HS-27A (cell line): ENCODE measurements around the gene FAM181A.

ENCODE experiments used
- DNase-seq: peaks from one replicate; pipeline ENCODE4 v3.0.0-alpha.2; 2012; ENCODE audit warnings: low read depth, missing footprints

FAM181A gene

DNA sequence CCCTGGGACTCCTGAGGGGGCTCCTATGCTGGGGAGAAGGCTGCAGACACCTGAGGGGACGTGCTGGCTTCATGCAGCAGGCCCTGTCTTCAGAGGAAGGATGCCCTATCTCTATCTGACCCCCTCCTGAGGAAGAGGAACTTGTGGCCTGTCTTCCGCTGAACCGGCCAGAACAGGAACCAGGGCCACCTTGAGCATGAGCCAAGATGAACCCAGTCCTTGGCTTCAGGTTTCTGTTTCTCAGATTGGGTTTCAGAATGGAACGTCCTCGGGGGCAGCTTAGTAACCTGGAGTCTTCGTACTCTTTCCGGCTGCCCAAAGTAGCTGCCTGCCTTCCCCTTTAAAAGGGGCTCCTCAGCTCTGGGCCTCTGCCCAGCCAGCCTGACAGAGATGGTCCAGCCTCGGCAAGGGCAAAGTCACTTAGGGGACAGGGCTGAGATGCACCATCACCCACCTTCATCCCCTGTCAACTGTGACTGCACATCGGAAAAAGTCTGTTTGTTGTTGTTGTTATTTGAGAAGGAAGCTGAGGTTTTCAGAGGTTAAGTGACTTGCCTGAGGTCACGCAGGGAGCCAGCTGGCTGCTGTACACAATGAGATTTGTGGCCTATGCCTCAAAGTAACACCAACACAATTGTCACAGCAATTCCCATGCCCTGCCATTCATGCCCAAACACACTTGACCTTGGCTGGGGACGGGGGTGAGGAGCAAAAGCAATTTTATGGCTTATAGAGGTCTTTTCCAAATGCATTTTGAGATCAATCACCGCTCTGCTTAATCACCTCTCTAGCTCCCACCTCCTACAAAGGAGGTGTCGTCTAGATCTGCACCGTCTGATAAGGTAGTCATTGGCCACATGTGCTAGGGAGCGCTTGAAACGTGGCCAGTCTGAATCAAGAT lies 35.8 kb downstream of the FAM181A start:
- no peak for DNase-seq

DNA sequence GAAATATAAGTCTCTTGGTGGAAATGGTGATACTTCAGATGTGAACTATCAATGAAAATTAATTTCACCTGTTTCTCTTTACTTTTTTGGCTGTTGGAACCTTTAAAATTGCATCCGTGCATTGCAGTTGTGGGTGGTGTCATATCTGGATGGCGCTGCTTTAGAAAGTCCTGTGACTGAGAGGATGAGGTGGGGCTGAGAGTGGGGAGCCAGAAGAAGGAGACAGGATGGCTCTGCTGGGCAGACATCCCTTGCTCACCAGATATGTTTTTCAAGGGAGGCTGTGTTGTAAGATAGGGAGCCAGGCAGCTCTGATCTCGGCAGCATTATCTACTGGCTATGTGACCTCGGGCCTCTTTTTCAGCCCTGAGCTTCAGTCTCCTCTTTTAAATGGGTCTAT lies 36.5 kb downstream of the FAM181A start:
- DNase-seq = no peak

DNA sequence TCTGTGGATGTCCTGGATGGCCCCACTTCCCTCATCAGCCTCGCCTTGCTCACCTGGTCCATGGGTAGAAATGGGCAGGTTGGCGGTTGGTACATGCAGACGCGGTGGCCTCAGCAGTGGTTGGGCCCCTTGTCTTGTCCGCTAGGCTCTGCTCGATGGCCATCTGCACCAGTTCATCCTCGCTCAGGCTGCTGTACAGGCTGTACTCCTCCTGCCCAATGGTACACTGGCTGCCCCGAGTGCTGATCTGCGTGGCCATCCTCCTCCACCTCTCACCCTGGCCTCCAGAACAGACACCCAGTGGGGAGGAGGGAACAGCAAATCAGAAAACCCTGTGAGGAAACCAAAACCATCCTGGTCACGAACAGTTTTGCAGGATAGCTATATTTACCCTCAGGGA lies 37.1 kb downstream of the FAM181A start:
- no peak for DNase-seq

DNA sequence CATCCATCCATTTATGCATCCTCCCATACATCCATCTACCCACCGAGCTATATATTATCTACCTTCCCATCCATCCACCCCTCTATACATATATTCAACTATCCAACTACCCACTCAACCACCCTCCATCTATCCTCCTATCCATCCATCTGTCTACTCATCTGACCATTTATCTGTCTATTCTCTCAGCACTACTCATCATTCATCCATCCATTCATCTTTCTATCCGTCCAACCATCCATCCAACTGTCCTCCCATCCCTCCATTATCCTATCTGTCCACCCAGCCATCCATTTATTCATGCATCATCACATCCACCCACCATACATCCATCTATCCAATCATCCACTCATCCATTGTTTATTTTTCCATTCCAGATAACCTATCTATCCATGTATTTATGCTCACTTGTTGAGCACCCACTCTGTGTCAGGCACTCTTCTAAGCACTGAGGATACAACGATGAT lies 37.7 kb downstream of the FAM181A start:
- DNase-seq = no peak

DNA sequence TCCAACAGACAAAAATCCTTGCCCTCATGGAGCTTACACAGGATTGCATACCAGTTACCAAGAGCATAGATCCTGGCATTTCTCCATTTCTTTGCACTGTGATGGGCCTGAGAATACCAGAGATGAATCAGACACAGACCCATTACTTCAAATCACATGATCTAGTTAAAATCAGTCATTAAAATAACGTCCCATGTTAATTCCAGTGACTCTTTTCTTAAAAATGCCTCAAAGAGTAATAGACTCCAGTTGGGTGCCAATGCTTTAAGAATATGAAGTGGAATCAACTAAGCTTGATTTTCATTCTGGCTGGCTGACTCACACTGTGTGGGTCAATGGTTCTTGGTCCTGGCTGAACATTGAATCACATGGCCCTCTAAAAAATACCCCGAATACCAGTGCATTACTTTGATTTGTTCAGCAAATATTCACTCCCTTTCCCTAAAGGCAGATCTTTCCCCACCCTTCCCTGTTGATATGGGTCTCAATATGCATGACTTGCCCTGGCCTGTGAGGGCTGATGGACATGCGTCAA lies 38.2 kb downstream of the FAM181A start:
- peak; percentile 79 for DNase-seq

DNA sequence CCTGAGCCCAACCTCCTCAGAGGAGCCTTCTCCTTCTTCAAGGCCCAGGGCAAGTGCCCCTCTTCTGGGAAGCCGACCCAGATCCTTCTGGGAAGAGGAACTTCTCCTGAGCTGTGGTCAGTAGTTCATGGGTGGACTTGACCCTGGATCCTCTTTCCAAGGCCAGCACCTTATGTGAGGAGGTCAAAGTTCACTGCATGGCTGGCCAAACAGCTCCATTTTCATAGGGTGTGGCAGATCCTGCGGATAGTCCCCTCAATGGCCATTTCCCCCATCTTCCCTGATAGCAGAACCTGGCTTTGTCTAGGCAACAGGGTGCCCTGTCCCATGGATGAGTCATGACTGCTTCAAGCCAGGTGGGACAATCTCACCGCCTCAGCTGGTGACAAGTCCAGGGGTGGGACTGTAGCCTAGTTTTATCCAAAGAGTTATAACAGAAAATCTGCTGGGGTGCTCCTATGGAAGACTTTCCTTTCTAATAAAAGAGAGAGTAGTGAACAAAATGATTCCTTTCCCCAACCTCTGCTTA lies 38.9 kb downstream of the FAM181A start:
- no peak for DNase-seq

DNA sequence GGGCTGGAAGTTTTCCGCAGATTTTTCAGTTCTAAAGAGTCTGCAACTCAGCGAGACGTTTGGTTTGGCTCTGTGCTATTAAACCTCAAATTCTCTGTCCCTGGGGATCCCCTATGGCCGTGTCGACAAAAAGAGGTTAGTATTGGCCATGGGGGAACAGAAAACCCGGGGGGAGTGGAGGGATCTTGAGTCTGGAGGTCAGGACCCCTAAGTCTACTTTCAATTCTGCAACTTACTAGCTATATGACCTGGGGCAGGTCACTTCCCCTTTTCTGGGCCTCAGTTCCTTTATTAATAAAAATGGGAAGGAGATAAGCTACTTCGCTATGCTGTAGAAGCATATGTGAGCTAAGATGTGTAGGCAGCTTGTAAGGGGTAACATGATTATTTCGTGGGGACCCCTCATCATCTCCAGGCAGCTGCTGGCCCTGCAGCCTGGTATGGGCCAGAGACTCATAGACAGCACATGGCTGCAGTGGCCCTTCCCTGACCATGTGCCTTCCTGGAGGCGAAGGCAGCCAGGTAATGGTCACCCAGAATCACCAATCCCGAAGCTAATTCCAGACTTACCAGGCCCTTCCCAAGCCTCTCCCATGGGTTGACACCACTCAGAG lies 40.6 kb downstream of the FAM181A start:
- DNase-seq = no peak

DNA sequence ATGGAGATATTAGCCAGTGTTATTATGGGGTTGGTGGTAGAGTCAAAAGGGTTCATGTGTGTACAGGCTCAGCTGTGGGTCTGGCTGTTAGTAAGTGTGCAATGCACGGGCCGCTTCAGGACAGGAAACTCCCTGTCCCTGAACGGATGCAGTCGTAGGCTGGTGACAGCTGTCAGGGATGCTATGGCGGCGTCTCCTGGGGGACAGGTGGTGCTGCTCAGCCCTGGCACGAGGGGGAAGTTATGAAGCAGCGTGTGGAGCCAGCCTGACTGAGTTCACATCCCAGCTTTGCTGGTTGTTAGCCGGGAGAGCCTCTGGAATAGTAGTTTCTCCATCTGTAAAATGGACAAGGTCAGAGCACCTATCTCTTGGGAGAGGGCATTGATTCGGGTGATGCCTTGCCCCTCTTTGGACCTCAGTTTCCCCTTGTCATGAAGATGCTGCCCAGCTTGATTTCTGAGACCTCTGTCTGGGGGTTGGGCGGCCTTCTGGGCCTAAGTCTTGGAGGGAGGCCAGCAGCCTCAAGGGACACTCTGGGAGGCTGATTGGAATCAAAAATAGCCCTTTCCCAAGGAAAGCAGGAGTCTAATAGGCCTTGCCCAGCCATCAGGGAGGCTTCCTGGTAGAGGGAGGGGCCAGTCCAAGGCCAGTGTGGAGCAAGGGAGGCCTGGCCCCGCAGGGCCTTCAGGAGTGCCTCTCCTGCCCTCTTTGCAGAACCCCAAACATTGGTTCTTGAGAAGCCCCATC lies 42.1 kb downstream of the FAM181A start:
- no peak for DNase-seq

DNA sequence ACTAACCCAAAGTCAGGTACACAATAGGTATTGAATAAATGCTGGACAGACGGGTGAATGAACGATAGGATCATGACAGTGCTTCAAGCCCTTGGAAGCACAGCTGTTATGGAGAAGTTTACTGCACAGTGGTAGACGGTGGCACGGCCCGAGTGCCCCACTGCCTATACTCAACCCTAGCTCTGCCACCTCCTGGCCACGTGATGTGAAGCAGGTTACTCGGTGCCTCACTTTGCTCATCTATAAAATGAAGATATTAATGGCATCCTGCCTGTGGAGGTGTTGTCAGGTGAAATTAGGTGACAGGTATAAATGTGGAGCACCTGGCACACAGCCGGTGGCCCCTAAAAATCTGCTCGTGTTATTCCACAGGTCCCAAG lies 43.4 kb downstream of the FAM181A start:
- no peak for DNase-seq

DNA sequence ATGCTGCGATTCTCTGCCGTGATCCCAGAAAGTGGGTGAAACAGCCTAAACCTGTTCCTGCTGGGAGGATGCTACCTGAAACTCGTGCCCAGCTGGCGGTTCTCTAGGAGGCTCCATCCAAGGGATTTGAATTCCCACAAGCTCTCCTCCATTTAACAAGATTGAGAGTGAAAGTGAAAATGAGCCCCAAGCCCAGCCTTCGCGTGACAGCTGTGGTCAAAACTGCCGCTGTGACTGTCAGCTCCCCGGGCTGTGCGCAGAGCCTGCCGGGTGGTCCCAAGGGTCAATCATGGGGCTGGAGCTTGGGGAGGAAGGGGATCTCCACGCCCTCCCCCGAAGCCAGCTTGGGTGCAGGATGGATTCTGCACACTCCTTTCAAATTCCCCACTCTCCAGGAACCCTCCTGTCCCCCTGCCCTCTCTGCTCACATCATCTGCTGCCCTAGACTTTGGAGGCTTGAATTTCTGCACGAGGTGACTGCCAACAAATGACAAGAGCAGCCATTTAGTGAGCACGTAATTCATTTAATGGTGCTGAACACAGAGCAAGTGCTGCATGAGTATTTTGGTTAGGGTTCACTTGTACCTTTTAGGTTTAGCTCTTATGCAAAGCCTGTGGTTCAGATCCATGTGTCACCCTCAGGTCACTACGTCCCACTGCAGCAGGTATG lies 44.0 kb downstream of the FAM181A start:
- no peak for DNase-seq

DNA sequence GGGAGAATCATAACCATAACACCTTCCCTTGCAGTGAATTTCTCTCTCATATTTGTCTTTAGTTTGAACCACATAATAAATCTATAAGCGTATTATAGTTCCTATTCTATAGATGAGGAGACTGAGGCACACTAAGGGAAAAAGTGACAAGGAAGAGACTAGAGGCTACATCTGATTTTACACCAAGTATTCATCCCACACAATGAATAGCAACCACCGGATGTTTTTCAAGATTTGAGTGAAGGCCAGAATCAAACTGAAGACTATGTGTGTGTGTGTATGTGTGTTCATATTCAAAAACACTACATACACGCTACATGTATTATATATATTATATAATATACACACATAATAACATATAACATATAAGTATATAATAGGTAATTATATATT lies 44.5 kb downstream of the FAM181A start:
- DNase-seq = no peak

DNA sequence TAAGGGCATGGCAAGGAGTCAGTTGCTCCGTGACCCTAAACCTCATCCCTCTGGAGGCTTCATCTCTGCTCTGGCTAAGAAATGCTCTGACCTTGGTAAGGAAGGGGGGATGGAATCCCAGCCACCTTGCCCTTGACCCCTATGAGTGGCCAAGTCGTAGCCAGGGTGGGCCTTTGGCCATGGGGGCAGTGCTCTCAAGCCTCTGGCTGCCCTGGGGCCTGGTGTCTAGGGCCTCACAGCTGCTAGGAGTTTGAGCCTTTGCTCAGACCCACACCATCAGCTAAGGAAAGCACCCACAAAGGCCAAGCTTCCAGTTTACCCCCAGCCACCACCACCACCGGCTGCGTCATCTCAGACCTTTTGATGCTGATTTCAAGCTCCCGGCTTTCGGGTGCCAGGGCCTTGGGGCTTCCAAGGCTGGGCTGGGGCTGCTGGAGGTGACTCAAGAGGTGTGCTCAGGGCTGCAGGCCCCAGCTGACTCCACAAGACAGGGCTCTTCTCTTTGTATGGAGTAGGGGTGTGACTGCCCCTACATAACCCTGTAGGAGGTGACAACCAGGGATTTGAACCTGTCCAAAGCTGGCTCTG lies 45.6 kb downstream of the FAM181A start:
- no peak for DNase-seq

DNA sequence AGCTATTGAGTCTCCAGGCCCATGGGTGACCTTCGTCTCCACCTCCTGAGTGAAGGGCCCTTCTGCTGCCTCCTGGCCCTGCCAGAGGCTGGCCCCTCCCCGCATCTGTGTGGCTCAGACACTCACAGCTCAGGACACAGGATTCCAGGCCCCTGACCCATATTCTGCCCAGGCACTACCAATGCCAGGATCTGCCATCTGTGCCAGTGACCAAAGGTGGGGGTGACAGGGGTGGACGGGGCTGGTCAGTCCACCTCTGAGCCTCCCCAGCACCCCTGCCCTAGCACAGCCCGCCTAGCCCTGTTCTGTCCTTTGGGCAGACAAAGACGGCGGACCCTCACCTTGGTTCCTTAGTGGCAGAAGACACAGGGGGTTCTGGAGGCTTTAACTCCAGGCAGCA lies 46.5 kb downstream of the FAM181A start:
- DNase-seq = no peak

DNA sequence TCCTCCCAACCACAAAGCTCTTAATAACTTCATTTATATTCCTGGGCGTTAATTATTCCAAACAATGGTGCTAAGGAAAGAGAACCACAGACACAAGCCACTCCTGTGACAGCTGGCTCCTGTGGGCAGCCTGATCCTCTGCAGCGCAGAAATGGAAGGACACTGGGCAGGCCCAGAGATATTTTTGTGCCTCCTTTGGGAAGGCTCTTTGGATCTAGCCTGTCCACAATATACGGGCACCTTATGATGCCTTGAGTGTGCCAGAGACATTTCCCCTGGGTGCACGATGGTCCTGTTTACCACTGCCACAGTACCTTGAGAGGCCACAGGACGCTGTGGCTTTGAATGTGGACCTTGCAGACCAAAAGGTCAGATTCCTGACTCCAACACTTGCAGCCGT lies 47.2 kb downstream of the FAM181A start:
- DNase-seq = no peak

DNA sequence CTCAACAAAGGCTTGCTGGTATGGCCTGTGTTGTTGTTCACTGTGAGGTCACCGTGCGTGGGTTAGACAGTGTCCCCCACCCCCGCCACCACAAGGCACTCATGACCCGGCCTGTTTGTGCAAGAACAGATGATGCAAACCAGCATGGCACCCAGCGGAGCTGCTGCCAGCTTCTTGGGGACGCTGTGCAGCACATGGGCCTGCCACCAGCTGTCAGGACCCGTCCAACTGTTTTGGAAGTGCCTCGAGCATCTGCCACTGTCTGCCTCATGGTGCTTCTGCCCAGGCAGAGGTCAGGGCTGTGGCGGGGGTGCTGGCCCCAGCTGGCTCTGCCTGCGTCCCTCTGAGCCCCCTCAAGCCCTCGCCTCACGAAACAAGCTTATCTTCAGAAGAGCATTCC lies 47.7 kb downstream of the FAM181A start:
- no peak for DNase-seq

DNA sequence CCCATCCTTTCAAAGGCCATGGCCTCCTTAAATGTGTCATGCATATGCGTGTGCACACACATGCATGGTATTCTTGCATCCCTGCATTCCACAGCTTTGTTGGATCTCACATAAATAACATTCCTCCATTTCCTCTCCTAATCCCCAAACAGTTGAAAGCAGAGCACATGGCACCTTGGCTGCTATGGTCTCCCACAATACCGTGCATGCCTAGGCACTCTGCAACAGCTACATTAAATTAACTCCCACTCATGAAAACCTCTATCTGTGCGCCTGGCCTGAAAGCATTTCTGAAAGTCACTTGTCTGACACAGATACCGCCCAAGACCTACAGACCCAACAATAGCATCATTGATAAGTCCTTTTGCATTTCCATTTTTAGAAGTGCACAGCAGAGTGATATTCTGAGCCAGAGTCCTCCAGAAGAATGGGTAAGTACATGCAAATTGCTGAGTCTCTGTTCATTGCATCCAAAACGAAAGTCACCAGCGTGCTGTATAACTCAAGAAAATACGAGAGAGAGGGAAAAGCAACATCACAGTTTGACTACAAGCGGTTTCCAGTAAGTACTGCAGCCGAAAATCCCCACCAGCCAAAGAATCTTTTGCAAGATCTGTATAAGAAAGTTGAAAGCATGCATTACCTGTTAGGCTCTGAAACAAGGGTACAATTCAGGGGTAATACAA lies 48.8 kb downstream of the FAM181A start:
- DNase-seq = no peak

DNA sequence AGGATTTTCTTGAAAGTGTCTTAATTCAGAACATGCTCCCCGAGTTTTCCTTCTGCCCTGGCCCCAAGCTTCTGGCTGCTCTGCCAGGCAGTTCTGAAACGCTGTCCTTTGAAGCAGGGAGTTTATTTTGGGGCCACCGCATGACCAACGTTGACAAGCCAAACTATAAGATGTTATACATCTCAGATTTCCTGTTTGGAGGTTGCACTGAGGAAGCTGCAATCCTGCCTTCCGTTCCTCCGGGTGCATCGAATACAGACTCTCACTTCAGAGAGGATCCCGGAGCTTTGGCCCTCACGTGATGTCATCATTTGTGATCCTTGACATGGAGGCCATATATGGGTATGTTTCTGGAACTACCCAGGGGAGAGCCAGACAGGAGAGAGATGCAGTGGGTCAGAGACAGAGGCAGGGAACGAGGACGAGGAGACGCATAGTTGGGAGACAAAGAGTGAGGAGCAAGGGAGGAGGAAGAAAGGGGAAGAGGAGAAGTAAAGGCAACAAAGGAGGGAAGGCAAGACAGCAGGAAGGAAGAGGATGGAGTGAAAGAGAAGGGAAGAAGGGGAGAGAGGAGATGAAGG lies 49.4 kb downstream of the FAM181A start, which contains the start of gene ASB2:
Gene ASB2 (minus strand): TSS at position 94 of the 581 bp plus-strand sequence. CDS start 12,031 bp downstream, outside the sequence.
- DNase-seq = no peak

DNA sequence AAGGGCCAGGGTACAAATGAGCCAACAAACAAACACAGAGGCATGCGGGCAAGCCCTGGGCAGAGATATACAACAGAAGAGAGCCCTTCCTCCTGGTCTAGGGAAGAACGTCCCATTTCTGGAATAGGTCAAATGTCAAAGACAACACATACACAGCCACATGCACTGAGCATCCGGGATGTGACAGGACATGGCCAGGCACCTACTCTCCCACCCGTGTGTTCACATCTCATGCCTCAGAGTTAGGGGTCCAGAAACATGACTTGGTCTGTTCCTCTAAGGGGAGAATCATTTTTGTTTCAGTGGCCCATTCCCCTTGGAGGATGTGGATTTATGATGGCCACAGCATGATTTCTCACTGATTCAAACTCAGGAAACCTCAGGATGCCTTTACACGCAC lies 50.0 kb downstream of the FAM181A start:
- no peak for DNase-seq

DNA sequence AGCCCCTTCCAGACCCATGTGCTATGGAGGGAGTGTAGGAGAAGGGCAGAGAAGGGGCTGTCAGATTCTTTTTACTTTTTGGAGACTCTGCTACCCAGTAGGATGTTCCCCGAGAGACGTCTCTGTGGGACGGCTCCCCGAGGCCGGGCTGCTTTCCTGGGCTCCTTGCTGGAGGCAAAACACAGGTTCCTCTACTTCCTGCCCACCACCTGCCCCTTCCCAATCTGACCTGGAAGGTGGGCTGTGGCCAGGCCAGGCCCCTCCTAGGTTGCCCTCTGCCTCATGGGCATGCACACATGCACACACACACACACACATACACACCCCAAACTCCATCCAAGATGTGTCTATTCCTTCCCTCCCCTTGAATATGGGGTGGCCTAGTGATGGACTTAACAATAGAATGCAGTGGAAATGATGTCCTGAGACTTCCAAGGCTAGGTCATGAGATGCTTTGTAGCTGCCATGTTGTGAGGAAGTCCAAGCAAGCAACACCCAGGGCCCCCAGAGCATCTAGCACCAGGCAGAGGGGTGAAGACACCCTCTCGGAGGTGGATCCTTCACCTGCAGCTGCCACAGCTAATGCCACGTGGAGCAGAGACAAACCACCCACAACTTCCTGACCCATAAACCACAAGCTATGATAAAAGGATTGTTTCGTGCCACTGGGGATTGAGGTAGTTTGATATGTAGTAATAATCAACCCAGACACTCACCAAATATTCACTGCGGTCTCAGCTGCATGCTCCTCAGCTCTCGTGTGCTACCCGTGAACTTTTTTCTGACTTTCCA lies 50.8 kb downstream of the FAM181A start:
- no peak for DNase-seq
